SU-DHL-6 (cell line): ENCODE measurements around the gene FBXW2.

Source experiments
- H2AFZ ChIP-seq: fragments of 200-600 bp; sonication (generic); 2 replicates; pipeline ENCODE4 v1.6.1; 2014; ENCODE audit warnings: low read depth, mild to moderate bottlenecking, moderate library complexity, mixed read lengths, antibody characterized with exemption, low read length; ENCODE audit not compliant: severe bottlenecking
- H3F3A ChIP-seq: fragments of 200-600 bp; shearing (Covaris generic); 2 replicates; pipeline ENCODE4 v1.6.0; 2016; ENCODE audit warnings: antibody characterized with exemption, mild to moderate bottlenecking; ENCODE audit not compliant: insufficient read depth
- H3K27ac ChIP-seq: fragments of 200-600 bp; sonication (generic); 2 replicates; pipeline ENCODE4 v1.5.1; 2016; ENCODE audit warnings: low read depth, mild to moderate bottlenecking, low read length, moderate library complexity, mixed read lengths
- H3K27me3 ChIP-seq: fragments of 200-600 bp; sonication (generic), shearing (Covaris generic); 2 replicates; pipeline ENCODE4 v1.6.0; 2014; ENCODE audit warnings: mild to moderate bottlenecking, low read length
- H3K36me3 ChIP-seq: fragments of 200-600 bp; sonication (generic); 2 replicates; pipeline ENCODE4 v1.6.1; 2014; ENCODE audit warnings: mild to moderate bottlenecking, low read length, mixed read lengths
- H3K4me2 ChIP-seq: fragments of 300-600, 200-600 bp; shearing (Covaris generic), sonication (generic); 2 replicates; pipeline ENCODE4 v1.6.0; 2014; ENCODE audit warnings: low read length, low read depth, mild to moderate bottlenecking; ENCODE audit not compliant: poor library complexity, severe bottlenecking
- H3K4me3 ChIP-seq: fragments of 200-600 bp; sonication (generic); 2 replicates; pipeline ENCODE4 v1.5.1; 2014; ENCODE audit warnings: antibody characterized with exemption, low read length, mild to moderate bottlenecking, mixed read lengths; ENCODE audit not compliant: insufficient read depth, poor library complexity, severe bottlenecking
- H3K79me2 ChIP-seq: fragments of 200-600 bp; sonication (generic); 2 replicates; pipeline ENCODE4 v1.6.1; 2014; ENCODE audit warnings: mild to moderate bottlenecking, low read length, moderate library complexity; ENCODE audit not compliant: insufficient read depth
- H3K9ac ChIP-seq: fragments of 200-600 bp; sonication (generic); 2 replicates; pipeline ENCODE4 v1.7.0; 2014; ENCODE audit warnings: mild to moderate bottlenecking, low read length
- H3K9me2 ChIP-seq: fragments of 200-600 bp; sonication (generic); replicated peaks from 2 replicates; pipeline ENCODE4 v1.6.1; 2014; ENCODE audit warnings: low read length; ENCODE audit not compliant: insufficient read depth
- H3K9me3 ChIP-seq: fragments of 200-600 bp; sonication (generic); 2 replicates; pipeline ENCODE4 v1.6.1; 2014; ENCODE audit warnings: low read length, mixed read lengths; ENCODE audit not compliant: insufficient read depth
- H4K20me1 ChIP-seq: fragments of 200-600 bp; sonication (generic); 2 replicates; pipeline ENCODE4 v1.6.1; 2014; ENCODE audit warnings: low read depth, mild to moderate bottlenecking, antibody characterized with exemption, low read length, moderate library complexity, mixed read lengths
- EZH2phosphoT487 ChIP-seq: fragments of 200-600 bp; sonication (generic), shearing (Covaris generic); conservative IDR thresholded peaks from 2 replicates; pipeline ENCODE4 v1.6.1; 2018; ENCODE audit warnings: mild to moderate bottlenecking, antibody characterized with exemption, low read length, moderate library complexity, mixed read lengths
- TF ChIP-seq, protein P1 (sequence below): fragments of 200-600 bp; sonication (generic); IDR thresholded peaks from one replicate; pipeline ENCODE4 v1.5.1; 2017; ENCODE audit warnings: antibody characterized with exemption, mild to moderate bottlenecking, low read length, moderate library complexity; ENCODE audit not compliant: insufficient read depth, poor library complexity, severe bottlenecking

FBXW2 gene

DNA sequence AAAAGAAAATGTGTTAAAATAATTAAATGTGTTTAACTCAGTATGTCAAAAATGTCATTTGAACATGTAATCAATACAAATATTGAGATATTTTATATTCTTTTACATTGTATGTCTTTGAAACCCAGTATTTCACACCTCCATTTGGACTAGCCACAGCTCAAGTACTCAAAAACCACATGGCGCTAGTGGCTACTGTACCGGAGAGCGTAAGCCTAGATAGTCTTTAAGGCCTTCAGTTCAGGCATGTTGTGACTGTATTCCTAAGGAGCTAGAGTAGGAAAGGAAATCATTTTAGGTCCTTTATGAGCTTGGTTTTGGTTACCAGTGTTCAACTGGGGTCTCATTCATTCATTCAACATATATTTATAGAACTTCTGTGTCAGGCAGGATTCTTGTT, 12.8 kb downstream of the FBXW2 start:
- Histone ChIP-seq H3K36me3 (peaks cover 17% of the 10 kb centered on the region; the same call in 1 of the 2 replicates), H3K27ac (no peak overlapping the region), H3K4me2 (no peak overlapping the region), H3K9ac (no peak overlapping the region), H3K27me3 (no peaks in the 10 kb centered on the region), H3K4me3 (no peak overlapping the region), H2AFZ (no peak overlapping the region), H3K9me2 (no peaks in the 10 kb centered on the region), H3K79me2 (peaks cover 34% of the 10 kb centered on the region), H3K9me3 (no peaks in the 10 kb centered on the region), H4K20me1 (no peaks in the 10 kb centered on the region), H3F3A (no peaks in the 10 kb centered on the region)
- TF ChIP-seq, protein P1, sequence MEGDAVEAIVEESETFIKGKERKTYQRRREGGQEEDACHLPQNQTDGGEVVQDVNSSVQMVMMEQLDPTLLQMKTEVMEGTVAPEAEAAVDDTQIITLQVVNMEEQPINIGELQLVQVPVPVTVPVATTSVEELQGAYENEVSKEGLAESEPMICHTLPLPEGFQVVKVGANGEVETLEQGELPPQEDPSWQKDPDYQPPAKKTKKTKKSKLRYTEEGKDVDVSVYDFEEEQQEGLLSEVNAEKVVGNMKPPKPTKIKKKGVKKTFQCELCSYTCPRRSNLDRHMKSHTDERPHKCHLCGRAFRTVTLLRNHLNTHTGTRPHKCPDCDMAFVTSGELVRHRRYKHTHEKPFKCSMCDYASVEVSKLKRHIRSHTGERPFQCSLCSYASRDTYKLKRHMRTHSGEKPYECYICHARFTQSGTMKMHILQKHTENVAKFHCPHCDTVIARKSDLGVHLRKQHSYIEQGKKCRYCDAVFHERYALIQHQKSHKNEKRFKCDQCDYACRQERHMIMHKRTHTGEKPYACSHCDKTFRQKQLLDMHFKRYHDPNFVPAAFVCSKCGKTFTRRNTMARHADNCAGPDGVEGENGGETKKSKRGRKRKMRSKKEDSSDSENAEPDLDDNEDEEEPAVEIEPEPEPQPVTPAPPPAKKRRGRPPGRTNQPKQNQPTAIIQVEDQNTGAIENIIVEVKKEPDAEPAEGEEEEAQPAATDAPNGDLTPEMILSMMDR: no peak
- TF ChIP-seq EZH2phosphoT487: no peak

GRCh38 chr9:120779227-120779626, 14.0 kb downstream of the FBXW2 start:
- Histone ChIP-seq H3K4me2 (no peak overlapping the region), H3K9me2 (no peaks in the 10 kb centered on the region), H3K9ac (no peak overlapping the region), H3K4me3 (no peak overlapping the region), H3F3A (no peaks in the 10 kb centered on the region), H3K27me3 (no peaks in the 10 kb centered on the region), H4K20me1 (no peaks in the 10 kb centered on the region), H3K27ac (no peak overlapping the region), H3K9me3 (no peaks in the 10 kb centered on the region), H3K36me3 (peaks cover 16% of the 10 kb centered on the region; the same call in 1 of the 2 replicates), H2AFZ (no peak overlapping the region), H3K79me2 (peaks cover 29% of the 10 kb centered on the region)
- no peak for TF ChIP-seq EZH2phosphoT487
- TF ChIP-seq, protein P1: no peak

GRCh38 chr9:120778758-120779157, 14.5 kb downstream of the FBXW2 start:
- Histone ChIP-seq H3K9me3 (no peaks in the 10 kb centered on the region), H2AFZ (no peak overlapping the region), H3F3A (no peaks in the 10 kb centered on the region), H3K4me2 (no peak overlapping the region), H3K27me3 (no peaks in the 10 kb centered on the region), H3K79me2 (peaks cover 24% of the 10 kb centered on the region), H3K9me2 (no peaks in the 10 kb centered on the region), H3K9ac (no peak overlapping the region), H4K20me1 (no peaks in the 10 kb centered on the region), H3K4me3 (no peak overlapping the region), H3K36me3 (peaks cover 13% of the 10 kb centered on the region; the same call in 1 of the 2 replicates), H3K27ac (no peak overlapping the region)
- TF ChIP-seq, protein P1: no peak
- TF ChIP-seq EZH2phosphoT487: no peak
